Astrocyte (in vitro differentiated cells and primary cell): ENCODE results near the gene CCDC88B. TPM values are rescaled to one million over a fixed set of nuclear protein-coding genes. Genes with fewer than 3 reads are reported as not detected.

Source experiments
- DNase-seq: peaks from one replicate; pipeline ENCODE4 v3.0.0-alpha.2; 2010; ENCODE audit warnings: low read depth
- FAIRE-seq: peaks from 2 replicates; lab custom pipeline; 2011; peaks lifted over from hg19 to GRCh38; lab: Jason Lieb, UNC
- H2AFZ ChIP-seq: 2 replicates; pipeline ENCODE4 v1.6.0; 2012; ENCODE audit warnings: low read depth, low read length, inconsistent platforms
- H3K27ac ChIP-seq: 2 replicates; pipeline ENCODE4 v1.5.1; 2011; ENCODE audit warnings: low read depth, low read length, inconsistent platforms
- H3K27me3 ChIP-seq: 2 replicates; pipeline ENCODE4 v1.6.0; 2011; ENCODE audit warnings: low read length, inconsistent platforms; ENCODE audit not compliant: insufficient read depth
- H3K36me3 ChIP-seq: 2 replicates; pipeline ENCODE4 v1.5.1; 2011; ENCODE audit warnings: low read length, inconsistent platforms; ENCODE audit not compliant: insufficient read depth
- H3K4me1 ChIP-seq: 2 replicates; pipeline ENCODE4 v1.5.1; 2011; ENCODE audit warnings: low read length, inconsistent platforms; ENCODE audit not compliant: insufficient read depth
- H3K4me2 ChIP-seq: 2 replicates; pipeline ENCODE4 v1.6.0; 2012; ENCODE audit warnings: low read length, inconsistent platforms
- H3K4me3 ChIP-seq: 2 replicates; pipeline ENCODE4 v1.5.1; 2011; ENCODE audit warnings: low read depth, mild to moderate bottlenecking, low read length, inconsistent platforms; ENCODE audit not compliant: insufficient read depth
- H3K79me2 ChIP-seq: 2 replicates; pipeline ENCODE4 v1.6.0; 2012; ENCODE audit warnings: mild to moderate bottlenecking, low read length, inconsistent platforms; ENCODE audit not compliant: insufficient read depth
- H3K9ac ChIP-seq: 2 replicates; pipeline ENCODE4 v1.6.0; 2012; ENCODE audit warnings: mild to moderate bottlenecking, low read length, inconsistent platforms
- H3K9me3 ChIP-seq: 2 replicates; pipeline ENCODE4 v1.5.1; 2012; ENCODE audit warnings: low read depth, mild to moderate bottlenecking, low read length, inconsistent platforms; ENCODE audit not compliant: insufficient read depth
- H4K20me1 ChIP-seq: 2 replicates; pipeline ENCODE4 v1.6.0; 2012; ENCODE audit warnings: low read length, inconsistent platforms; ENCODE audit not compliant: insufficient read depth
- H3K27ac Mint-ChIP-seq: one replicate; pipeline ENCODE4 v1.8.0; 2021; ENCODE audit warnings: mild to moderate bottlenecking, mixed read lengths; ENCODE audit not compliant: unreplicated experiment
- H3K27me3 Mint-ChIP-seq: one replicate; pipeline ENCODE4 v1.8.0; 2021; ENCODE audit warnings: low read depth, mixed read lengths; ENCODE audit not compliant: unreplicated experiment
- H3K36me3 Mint-ChIP-seq: one replicate; pipeline ENCODE4 v1.8.0; 2021; ENCODE audit warnings: low read depth, mixed read lengths; ENCODE audit not compliant: unreplicated experiment
- H3K4me1 Mint-ChIP-seq: one replicate; pipeline ENCODE4 v1.8.0; 2021; ENCODE audit warnings: low read depth, mixed read lengths; ENCODE audit not compliant: unreplicated experiment
- H3K4me3 Mint-ChIP-seq: one replicate; pipeline ENCODE4 v1.8.0; 2021; ENCODE audit warnings: mild to moderate bottlenecking, moderate library complexity, mixed read lengths; ENCODE audit not compliant: unreplicated experiment
- H3K9me3 Mint-ChIP-seq: one replicate; pipeline ENCODE4 v1.8.0; 2021; ENCODE audit warnings: mild to moderate bottlenecking, mixed read lengths; ENCODE audit not compliant: unreplicated experiment
- CTCF ChIP-seq: IDR thresholded peaks from 2 replicates; pipeline ENCODE4 v1.5.1; 2011; ENCODE audit warnings: low read depth, mild to moderate bottlenecking, inconsistent platforms, low read length, moderate library complexity; ENCODE audit not compliant: insufficient read depth
- EZH2 ChIP-seq: IDR thresholded peaks from 2 replicates; pipeline ENCODE4 v1.6.1; 2012; ENCODE audit warnings: mild to moderate bottlenecking, low read length, inconsistent platforms; ENCODE audit not compliant: insufficient read depth
- total RNA-seq: library from RNA; stranded (reverse); gene quantifications from 2 replicates; pipeline ENCODE4 v1.2.1, GENCODE V29; 2021

Gene CCDC88B
- total RNA-seq, 1 donor from 2014 or later: 1.2 TPM

- H3K4me1 Mint-ChIP-seq: no peaks in the 10 kb centered on the region
- Histone ChIP-seq H3K4me2 (no peak overlapping the region), H3K79me2 (no peaks in the 10 kb centered on the region), H4K20me1 (no peaks in the 10 kb centered on the region), H2AFZ (no peak overlapping the region), H3K4me1 (peaks cover 8% of the 10 kb centered on the region), H3K27me3 (no peaks in the 10 kb centered on the region), H3K4me3 (no peak overlapping the region), H3K9me3 (no peaks in the 10 kb centered on the region), H3K9ac (no peak overlapping the region), H3K36me3 (no peaks in the 10 kb centered on the region), H3K27ac (no peak overlapping the region)
- FAIRE-seq: no peak
- no peak overlapping the region for H3K27ac Mint-ChIP-seq
- TF ChIP-seq EZH2: no peak
- TF ChIP-seq CTCF: no peak
- H3K36me3 Mint-ChIP-seq: no peaks in the 10 kb centered on the region
- H3K4me3 Mint-ChIP-seq: no peak overlapping the region
- DNase-seq: no peak
- H3K27me3 Mint-ChIP-seq: peaks cover 23% of the 10 kb centered on the region
- no peaks in the 10 kb centered on the region for H3K9me3 Mint-ChIP-seq
These were observed 4.0 kb downstream of the CCDC88B start for GRCh38 chr11:64343767-64344559.

- H3K4me3 ChIP-seq: no peak overlapping the region
- H3K4me3 Mint-ChIP-seq: no peak overlapping the region
- H3K9ac ChIP-seq: no peak overlapping the region
- H3K4me1 ChIP-seq: peaks cover 8% of the 10 kb centered on the region
- H3K9me3 ChIP-seq: no peaks in the 10 kb centered on the region
- no peaks in the 10 kb centered on the region for H3K27me3 ChIP-seq
- H3K36me3 Mint-ChIP-seq: no peaks in the 10 kb centered on the region
- H3K79me2 ChIP-seq: no peaks in the 10 kb centered on the region
- DNase-seq (no peak), FAIRE-seq (no peak)
- no peaks in the 10 kb centered on the region for H3K4me1 Mint-ChIP-seq
- H3K36me3 ChIP-seq: no peaks in the 10 kb centered on the region
- no peaks in the 10 kb centered on the region for H3K9me3 Mint-ChIP-seq
- no peak for TF ChIP-seq EZH2
- TF ChIP-seq CTCF: no peak
- no peak overlapping the region for H3K27ac Mint-ChIP-seq
- H3K4me2 ChIP-seq: no peak overlapping the region
- H3K27ac ChIP-seq: no peak overlapping the region
- H2AFZ ChIP-seq: no peak overlapping the region
- no peaks in the 10 kb centered on the region for H4K20me1 ChIP-seq
- H3K27me3 Mint-ChIP-seq: peaks cover 17% of the 10 kb centered on the region
These were observed 4.8 kb downstream of the CCDC88B start for GRCh38 chr11:64344787-64345186.
